Heart left ventricle (tissue), 16 donors: ENCODE results near the gene GLT6D1. TPM values are rescaled to one million over a fixed set of nuclear protein-coding genes. Genes with fewer than 3 reads are reported as not detected.
"Not testable (repeated sequence)": the region's sequence is repeated elsewhere in the genome, so short reads cannot be mapped to it uniquely, and the experiment has no call there.

Source experiments
- ATAC-seq, 4 donors: fragments of 200-7000 bp; cut with Tn5 transposase; one replicate each; pipeline ENCODE4 v1.9.1; 2020 to 2022; ENCODE audit warnings: moderate library complexity in 4 of 4, mild to moderate bottlenecking in 3 of 4, moderate number of reproducible peaks in 1 of 4
- DNase-seq, 5 donors: peaks; one replicate each; pipeline ENCODE4 v3.0.0-alpha.2; 2020
- H3K27ac ChIP-seq, 12 donors: fragments of 200-600 bp; sonication (generic) in 4 of 12; one replicate each; pipeline versions ENCODE4 v1.5.0 to v1.8.0; 2016 to 2022; ENCODE audit warnings: mild to moderate bottlenecking in 2 of 12
- H3K27me3 ChIP-seq, 9 donors: fragments of 200-600 bp; sonication (generic) in 2 of 9; one replicate each; pipeline versions ENCODE4 v1.5.1 to v1.8.0; 2016 to 2022; ENCODE audit warnings: mild to moderate bottlenecking in 3 of 9
- H3K36me3 ChIP-seq, 9 donors: fragments of 200-600 bp; sonication (generic) in 2 of 9; one replicate each; pipeline versions ENCODE4 v1.5.0 to v1.8.0; 2018 to 2022; ENCODE audit warnings: mild to moderate bottlenecking in 2 of 9
- H3K4me1 ChIP-seq, 12 donors: fragments of 200-600 bp; sonication (generic) in 4 of 12; one replicate each; pipeline versions ENCODE4 v1.5.0 to v1.8.0; 2016 to 2022; ENCODE audit warnings: mild to moderate bottlenecking in 3 of 12
- H3K4me3 ChIP-seq, 12 donors: fragments of 200-600 bp; sonication (generic) in 4 of 12; one replicate each; pipeline versions ENCODE4 v1.5.0 to v1.8.0; 2017 to 2022; ENCODE audit warnings: mild to moderate bottlenecking in 9 of 12, moderate library complexity in 4 of 12
- H3K9me3 ChIP-seq, 12 donors: fragments of 200-600 bp; sonication (generic) in 4 of 12; one replicate each; pipeline versions ENCODE4 v1.5.0 to v1.8.0; 2016 to 2022; ENCODE audit warnings: mild to moderate bottlenecking in 1 of 12
- CTCF ChIP-seq, 12 donors: fragments of 200-600 bp; sonication (generic) in 4 of 12; IDR thresholded peaks; one replicate each; pipeline versions ENCODE4 v1.5.0 to v1.8.0; 2018 to 2022; ENCODE audit warnings: antibody characterized with exemption in 12 of 12, mild to moderate bottlenecking in 5 of 12
- POLR2A ChIP-seq, 2 donors: fragments of 450-650 bp; IDR thresholded peaks; one replicate each; pipeline ENCODE4 v1.6.1; 2017; ENCODE audit warnings: antibody characterized with exemption in 2 of 2, mild to moderate bottlenecking in 2 of 2, moderate library complexity in 2 of 2
- WGBS, 4 donors: extraction: QIAGEN DNeasy Blood & Tissue Kit in 2 of 4; methylation state at CpG; one replicate each; pipeline versions ENCODE4 v1.1.5 to v1.1.7; 2013 to 2018; 5-methylcytosine and 5-hydroxymethylcytosine counted together
- intact Hi-C, 10 donors: fragments of 100-400 bp; cut with DNase I; formaldehyde crosslinking; loops; one replicate each; pipeline versions ENCODE4 v1.11.1 to v1.14.2; 2022
- polyA plus RNA-seq, 2 donors: library from polyadenylated mRNA; stranded (reverse); fragments of 200-250 nt; gene quantifications; one replicate each; pipeline ENCODE4 v1.2.3, GENCODE V29; 2013
- total RNA-seq, 9 donors: library from RNA; depleted of rRNA in 2 of 9; stranded (reverse); fragments of >200 nt in 2 of 9; fragmentation: NEBNext Ultra II Directional in 3 of 9; extraction: Animal tissue kit (Norgen Biotek cat#: 25700) in 3 of 9; gene quantifications; one replicate each; pipeline versions ENCODE4 v1.1.0 to v1.2.4, GENCODE V29; 2016 to 2023
- donor health status: ischemic (EF 13 %, LVEDD 7.1; RV severe dilation, severe dysfunction).
- donor health status: healthy with polysubstance abuse.
- donor health status: DM: no; HTN: yes; CAD: no.
- donor health status: DM: no; HTN: no; CAD: no.
- donor health status: ischemic (EF 25% LVEDD 6.9; RV normal size, moderate dysfunction).
- donor health status: ischemic (EF 25% LVEDD 5.7; RV mildly dilated, moderate dysfunction).
- donor health status: healthy.
- donor health status: DM: yes; HTN: yes; CAD: no.
- donor health status: ischemic (EF 35%, LVEDD 5.7; RV mildly dilated, moderate dysfunction).
- donor health status: nonischemic (EF 11% LVEDD 7.7; RV severe dilation, severe dysfunction).
- donor health status: DM: yes; HTN: yes; CAD: no.
- donor health status: PGD.
- donor health status: ischemic (EF 29% LVEDD 5.4; RV normal size, mild dysfunction).
- donor health status: nonischemic (EF 23%, LVEDD 6.1; RV moderate dilation, normal function).

Gene GLT6D1
- total and polyA plus RNA-seq, 11 donors, result not detected

- TF ChIP-seq CTCF (IDR thresholded peaks at IDR 0.05), result no peak
- TF ChIP-seq POLR2A (IDR thresholded peaks at IDR 0.05), result no peak
- no peaks in the 10 kb centered on the region for H3K4me1 ChIP-seq
- ATAC-seq (peak in 1 of 4 donors; percentile 27), DNase-seq (no peak)
- no peak overlapping the region for H3K4me3 ChIP-seq
- H3K27ac ChIP-seq, result no peak overlapping the region
- H3K36me3 ChIP-seq, result no peaks in the 10 kb centered on the region
- H3K27me3 ChIP-seq, result peaks cover 0 to 7% (median 0%) of the 10 kb centered on the region in 9 donors
- no peaks in the 10 kb centered on the region for H3K9me3 ChIP-seq
- WGBS, 4 donors, result 79 to 81% (median 80%) methylated on average over 22 of the region's 22 CpGs
- intact Hi-C loops, result no loop called here
Observed at GRCh38 chr9:135677641-135678168, 38.4 kb upstream of the GLT6D1 start.

- DNase-seq, result no peak
- peaks cover 0 to 9% (median 0%) of the 10 kb centered on the region in 9 donors for H3K27me3 ChIP-seq
- no peaks in the 10 kb centered on the region for H3K36me3 ChIP-seq
- H3K27ac ChIP-seq, result no peak overlapping the region
- H3K4me1 ChIP-seq, result no peaks in the 10 kb centered on the region
- H3K4me3 ChIP-seq, result no peak overlapping the region
- TF ChIP-seq POLR2A (IDR thresholded peaks at IDR 0.05), result no peak
- TF ChIP-seq CTCF (IDR thresholded peaks at IDR 0.05), result no peak
- intact Hi-C loops, result no loop called here
- H3K9me3 ChIP-seq, result no peaks in the 10 kb centered on the region
- 87 to 90% (median 89%) methylated on average over 10 to 13 of the region's 13 CpGs for WGBS, 4 donors
- ATAC-seq, result no peak
Observed at GRCh38 chr9:135676891-135677290, 37.6 kb upstream of the GLT6D1 start.

DNA sequence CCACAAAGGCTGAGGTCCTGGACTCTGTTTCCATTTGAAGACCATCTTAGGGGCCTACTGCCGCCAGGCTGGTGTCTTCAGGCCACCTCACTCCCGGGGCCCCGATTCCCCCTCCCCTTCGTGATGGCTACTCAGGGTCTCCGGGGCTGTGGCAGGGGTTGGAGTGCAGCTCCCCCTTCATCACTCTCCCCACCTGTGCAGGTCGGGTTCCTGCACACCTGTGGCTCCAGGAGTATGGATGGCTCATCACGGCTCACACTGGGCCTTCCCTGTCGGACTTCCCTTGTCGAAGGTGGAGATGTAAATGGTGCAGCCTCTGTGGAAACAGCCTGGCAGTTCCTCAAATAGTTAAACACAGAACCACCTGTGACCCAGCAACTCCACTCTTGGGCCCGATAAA, 35.6 kb upstream of the GLT6D1 start:
- peak in 1 of 5 donors; percentile 23 for DNase-seq
- intact Hi-C loops, result no loop called here

GRCh38 chr9:135673941-135674340, 34.6 kb upstream of the GLT6D1 start:
- Histone ChIP-seq H3K4me3 (no peak overlapping the region), H3K4me1 (no peaks in the 10 kb centered on the region), H3K27me3 (peaks cover 0 to 11% (median 0%) of the 10 kb centered on the region in 9 donors)

More for the DNA sequence above, 35.6 kb upstream of the GLT6D1 start:
- H3K36me3 ChIP-seq, result no peaks in the 10 kb centered on the region
- no peak overlapping the region for H3K4me3 ChIP-seq
- 69 to 80% (median 78%) methylated on average over 8 to 10 of the region's 10 CpGs for WGBS, 4 donors
- no peak for ATAC-seq
- TF ChIP-seq POLR2A (IDR thresholded peaks at IDR 0.05) (no peak), CTCF (IDR thresholded peaks at IDR 0.05) (no peak)
- H3K27ac ChIP-seq, result no peak overlapping the region
- no peaks in the 10 kb centered on the region for H3K4me1 ChIP-seq
- peaks cover 0 to 11% (median 0%) of the 10 kb centered on the region in 9 donors for H3K27me3 ChIP-seq
- H3K9me3 ChIP-seq, result no peaks in the 10 kb centered on the region

DNA sequence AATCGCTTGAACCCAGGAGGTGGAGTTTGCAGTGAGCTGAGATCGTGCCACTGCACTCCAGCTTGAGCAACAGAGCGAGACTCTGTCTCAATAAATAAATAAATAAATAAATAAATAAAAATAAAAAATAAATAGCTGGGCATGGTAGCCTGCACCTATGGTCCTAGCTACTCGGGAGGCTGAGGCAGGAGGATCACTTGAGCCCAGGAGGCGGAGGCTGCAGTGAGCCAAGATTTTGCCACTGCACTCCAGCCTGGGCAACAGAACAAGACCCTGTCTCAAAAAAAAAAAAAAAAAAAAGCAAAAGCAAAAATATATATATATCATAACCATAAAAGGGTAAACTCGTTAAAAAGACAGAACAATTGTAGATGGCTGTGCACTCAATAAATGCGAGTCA, 33.4 kb upstream of the GLT6D1 start:
- 87 to 93% (median 90%) methylated on average over 7 of the region's 7 CpGs for WGBS, 4 donors
- H3K27ac ChIP-seq, intact Hi-C loops, H3K4me1 ChIP-seq, H3K4me3 ChIP-seq, H3K36me3 ChIP-seq, H3K9me3 ChIP-seq, ATAC-seq: not testable (repeated sequence)
- H3K27me3 ChIP-seq, result peaks cover 0 to 11% (median 0%) of the 10 kb centered on the region in 9 donors
- peak in 2 of 5 donors; percentile 2 to 5 for DNase-seq

More at GRCh38 chr9:135673941-135674340, 34.6 kb upstream of the GLT6D1 start:
- 75 to 86% (median 84%) methylated on average over 8 of the region's 8 CpGs for WGBS, 4 donors
- Histone ChIP-seq H3K27ac (no peak overlapping the region), H3K9me3 (no peaks in the 10 kb centered on the region), H3K36me3 (no peaks in the 10 kb centered on the region)
- DNase-seq (peak in 1 of 5 donors; percentile 11), ATAC-seq (no peak)
- TF ChIP-seq POLR2A (IDR thresholded peaks at IDR 0.05) (no peak), CTCF (IDR thresholded peaks at IDR 0.05) (no peak)
- intact Hi-C loops, result no loop called here
